Stomach (tissue), 9 donors: Measurements from ENCODE around the gene ITPR2. TPM values are rescaled to one million over a fixed set of nuclear protein-coding genes. Genes with fewer than 3 reads are reported as not detected.
A peak's percentile ranks its signal among the peaks of the same experiment; 100 is the strongest.

Experiments used
- DNase-seq, 2 donors: peaks; one replicate each; pipeline versions ENCODE4 v3.0.0 to v3.0.0-alpha.2; 2013 to 2019
- H3K27ac ChIP-seq, 5 donors: fragments of 200-600 bp in 4 of 5; sonication (generic) in 4 of 5; one replicate each; pipeline ENCODE4 v1.5.1; 2013 to 2019; ENCODE audit warnings: mild to moderate bottlenecking in 1 of 5, moderate library complexity in 1 of 5
- H3K27me3 ChIP-seq, 3 donors: fragments of 200-600 bp; sonication (generic); one replicate each; pipeline ENCODE4 v1.5.1; 2017 to 2019; ENCODE audit warnings: mixed run types in 1 of 3
- H3K36me3 ChIP-seq, 4 donors: fragments of 200-600 bp; sonication (generic); 1 replicate in 3 of 4; 2 replicates in 1 of 4; pipeline ENCODE4 v1.5.1; 2016 to 2019
- H3K4me1 ChIP-seq, 4 donors: fragments of 200-600 bp; sonication (generic); one replicate each; pipeline ENCODE4 v1.5.1; 2016 to 2019
- H3K4me3 ChIP-seq, 4 donors: fragments of 200-600 bp; sonication (generic) in 3 of 4; one replicate each; pipeline ENCODE4 v1.5.1; 2016 to 2019; ENCODE audit warnings: mild to moderate bottlenecking in 1 of 4
- H3K9me3 ChIP-seq, 4 donors: fragments of 200-600 bp; sonication (generic); one replicate each; pipeline ENCODE4 v1.5.1; 2016 to 2019
- CTCF ChIP-seq, 7 experiments: fragments of 450-650 bp in 4 of 7; fragments of 200-600 bp in 3 of 7; sonication (generic) in 3 of 7; IDR thresholded peaks; one replicate each; pipeline ENCODE4 v1.5.1; 2016 to 2019; ENCODE audit warnings: antibody characterized with exemption in 7 of 7, control low read depth in 2 of 7, mild to moderate bottlenecking in 1 of 7
- EP300 ChIP-seq: sonication (generic); formaldehyde crosslinking; IDR thresholded peaks from one replicate; pipeline ENCODE4 v1.6.1; 2017; ENCODE audit warnings: antibody characterized with exemption
- POLR2A ChIP-seq, 4 donors: fragments of 450-650 bp; IDR thresholded peaks; one replicate each; pipeline ENCODE4 v1.6.1; 2016; ENCODE audit warnings: antibody characterized with exemption in 4 of 4, control low read depth in 2 of 4, mild to moderate bottlenecking in 1 of 4, moderate library complexity in 1 of 4
- POLR2AphosphoS5 ChIP-seq, 3 donors: sonication (generic); formaldehyde crosslinking; IDR thresholded peaks; one replicate each; pipeline ENCODE4 v1.6.1; 2016; ENCODE audit warnings: antibody characterized with exemption in 3 of 3
- WGBS, 5 donors: extraction: QIAGEN DNeasy Blood & Tissue Kit in 3 of 5; methylation state at CpG; one replicate each; pipeline versions ENCODE4 v1.1.5 to v1.1.7; 2013 to 2018; 5-methylcytosine and 5-hydroxymethylcytosine counted together
- intact Hi-C: fragments of 100-400 bp; cut with DNase I; formaldehyde crosslinking; loops from one replicate; pipeline ENCODE4 v1.15.1; 2023; ENCODE audit warnings: low total_unique reads
- polyA plus RNA-seq, 3 donors: library from polyadenylated mRNA; stranded (reverse); fragments of 200-250 nt; gene quantifications; one replicate each; pipeline ENCODE4 v1.2.3, GENCODE V29; 2013
- small RNA-seq, 4 donors: library from RNA; depleted of rRNA; stranded (forward); fragments of <200 nt; gene quantifications; one replicate each; pipeline ENCODE3, GENCODE V24; 2016
- total RNA-seq, 5 donors: library from RNA; depleted of rRNA; stranded (reverse); fragments of >200 nt; gene quantifications; one replicate each; pipeline versions ENCODE4 v1.1.0 to v1.2.3, GENCODE V29; 2014 to 2016
- donor health status: healthy with polysubstance abuse.
- donor health status: Bipolar disorder and iron deficiency.
- donor health status: healthy.

Gene ITPR2
- total and polyA plus RNA-seq, 8 donors, result 1.4 to 172 (median 23.4) TPM

- Histone ChIP-seq H3K4me3 (no peak overlapping the region), H3K27me3 (no peaks in the 10 kb centered on the region), H3K36me3 (no peaks in the 10 kb centered on the region), H3K9me3 (no peaks in the 10 kb centered on the region), H3K4me1 (peaks cover 0 to 7% (median 6%) of the 10 kb centered on the region in 4 donors), H3K27ac (no peak overlapping the region)
- WGBS, 5 donors, result 92 to 100% (median 95%) methylated on average over 1 of the region's 1 CpG
- TF ChIP-seq POLR2AphosphoS5 (IDR thresholded peaks at IDR 0.05), result no peak
- no peak for TF ChIP-seq CTCF (IDR thresholded peaks at IDR 0.05)
- TF ChIP-seq POLR2A (IDR thresholded peaks at IDR 0.05), result no peak
- no peak for TF ChIP-seq EP300
- no peak for DNase-seq
- intact Hi-C loops, result no loop called here
These were observed 540.4 kb downstream of the ITPR2 start for GRCh38 chr12:26292596-26292995.

- intact Hi-C loops, result no loop called here
- no peaks in the 10 kb centered on the region for H3K27me3 ChIP-seq
- no peak overlapping the region for H3K27ac ChIP-seq
- DNase-seq, result no peak
- WGBS, 5 donors, result 46 to 76% (median 68%) methylated on average over 2 of the region's 2 CpGs
- peaks cover 0 to 8% (median 6%) of the 10 kb centered on the region in 4 donors for H3K4me1 ChIP-seq
- H3K9me3 ChIP-seq, result peaks cover 0 to 5% (median 0%) of the 10 kb centered on the region in 4 donors
- TF ChIP-seq POLR2A (IDR thresholded peaks at IDR 0.05), result no peak
- no peak for TF ChIP-seq EP300
- TF ChIP-seq POLR2AphosphoS5 (IDR thresholded peaks at IDR 0.05), result no peak
- TF ChIP-seq CTCF (IDR thresholded peaks at IDR 0.05), result no peak
- H3K4me3 ChIP-seq, result no peak overlapping the region
- H3K36me3 ChIP-seq, result no peaks in the 10 kb centered on the region
These were observed 542.4 kb downstream of the ITPR2 start for GRCh38 chr12:26290565-26290964.

GRCh38 chr12:26287671-26288381 is 545.2 kb downstream of the ITPR2 start:
- WGBS, 5 donors, result 61 to 79% (median 71%) methylated on average over 14 of the region's 14 CpGs

More at GRCh38 chr12:26287671-26288381, 545.2 kb downstream of the ITPR2 start:
- DNase-seq, result peak; percentile 40 to 48
- H3K27me3 ChIP-seq, result no peaks in the 10 kb centered on the region
- no peaks in the 10 kb centered on the region for H3K36me3 ChIP-seq
- H3K4me3 ChIP-seq, result no peak overlapping the region
- intact Hi-C loops, result no loop called here
- H3K27ac ChIP-seq, result no peak overlapping the region
- peaks cover 0 to 8% (median 0%) of the 10 kb centered on the region in 4 donors for H3K9me3 ChIP-seq
- no peak for TF ChIP-seq POLR2A (IDR thresholded peaks at IDR 0.05)
- TF ChIP-seq EP300, result no peak
- H3K4me1 ChIP-seq, result peaks cover 0 to 8% (median 6%) of the 10 kb centered on the region in 4 donors

Small RNA genes within 50 kb of the gene (small RNA-seq; reads per million reads assigned to genes)
- gene RNA5SP354, result 0 reads per million in 4 donors

Other genes with a start within 250 kb of the ITPR2 start
- gene INTS13, start 104.8 kb upstream of the ITPR2 start, total RNA-seq, result 10 to 100 TPM; 16.9 to 29.6 (median 18.7) TPM
- gene INTS13, start 104.8 kb upstream of the ITPR2 start, polyA plus RNA-seq, result 10 to 100 TPM; 17.9 to 28.4 (median 23.5) TPM
- gene FGFR1OP2, start 105.3 kb upstream of the ITPR2 start, total RNA-seq, result 10 to 100 TPM; 12.3 to 94.2 (median 66.1) TPM
- 10 to 100 TPM; 18.0 to 29.9 (median 23.3) TPM for gene FGFR1OP2, start 105.3 kb upstream of the ITPR2 start, polyA plus RNA-seq
- gene TM7SF3, start 181.2 kb upstream of the ITPR2 start, total RNA-seq, result 100 to 1,000 TPM in 4 of 5 donors, 10 to 100 TPM in 1; 49.4 to 148 (median 107) TPM
- gene TM7SF3, start 181.2 kb upstream of the ITPR2 start, polyA plus RNA-seq, result 10 to 100 TPM; 13.5 to 24.2 (median 22.9) TPM
- 10 to 100 TPM in 4 of 5 donors, 1 to 10 TPM in 1; 2.9 to 99.1 (median 41.1) TPM for gene MED21, start 189.4 kb upstream of the ITPR2 start, total RNA-seq
- 10 to 100 TPM; 27.7 to 41.9 (median 29.9) TPM for gene MED21, start 189.4 kb upstream of the ITPR2 start, polyA plus RNA-seq
- not detected for gene C12orf71, start 249.4 kb upstream of the ITPR2 start, total RNA-seq
- not detected for gene C12orf71, start 249.4 kb upstream of the ITPR2 start, polyA plus RNA-seq